ENCODE data around the gene SEMA3G.

Gene SEMA3G

DNA sequence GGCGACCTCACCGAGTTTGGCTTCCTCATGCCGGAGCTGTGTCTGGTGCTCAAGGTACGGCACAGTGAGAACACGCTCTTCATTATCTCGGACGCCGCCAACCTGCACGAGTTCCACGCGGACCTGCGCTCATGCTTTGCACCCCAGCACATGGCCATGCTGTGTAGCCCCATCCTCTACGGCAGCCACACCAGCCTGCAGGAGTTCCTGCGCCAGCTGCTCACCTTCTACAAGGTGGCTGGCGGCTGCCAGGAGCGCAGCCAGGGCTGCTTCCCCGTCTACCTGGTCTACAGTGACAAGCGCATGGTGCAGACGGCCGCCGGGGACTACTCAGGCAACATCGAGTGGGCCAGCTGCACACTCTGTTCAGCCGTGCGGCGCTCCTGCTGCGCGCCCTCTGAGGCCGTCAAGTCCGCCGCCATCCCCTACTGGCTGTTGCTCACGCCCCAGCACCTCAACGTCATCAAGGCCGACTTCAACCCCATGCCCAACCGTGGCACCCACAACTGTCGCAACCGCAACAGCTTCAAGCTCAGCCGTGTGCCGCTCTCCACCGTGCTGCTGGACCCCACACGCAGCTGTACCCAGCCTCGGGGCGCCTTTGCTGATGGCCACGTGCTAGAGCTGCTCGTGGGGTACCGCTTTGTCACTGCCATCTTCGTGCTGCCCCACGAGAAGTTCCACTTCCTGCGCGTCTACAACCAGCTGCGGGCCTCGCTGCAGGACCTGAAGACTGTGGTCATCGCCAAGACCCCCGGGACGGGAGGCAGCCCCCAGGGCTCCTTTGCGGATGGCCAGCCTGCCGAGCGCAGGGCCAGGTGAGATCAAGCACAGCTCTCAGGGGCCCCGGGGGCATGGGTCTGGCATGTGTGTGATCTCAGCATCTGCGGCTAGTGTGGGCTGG, 43.1 kb upstream of the SEMA3G start:
- Histone ChIP-seq H3K9ac (no peak overlapping the region), H3K9me3 (ENCODE audit: control insufficient read depth, low read length) (no peaks in the 10 kb centered on the region), H3K4me2 (ENCODE audit: low read length) (no peak overlapping the region), H3K27me3 (ENCODE audit: control insufficient read depth, insufficient read depth, low read length) (no peaks in the 10 kb centered on the region), H2AFZ (no peak overlapping the region), H3K4me1 (peaks cover 10% of the 10 kb centered on the region), H3K27ac (no peak overlapping the region), H3K79me2 (no peaks in the 10 kb centered on the region), H3K36me3 (ENCODE audit: control insufficient read depth, insufficient read depth, low read length) (no peaks in the 10 kb centered on the region), H3K4me3 (ENCODE audit: low read depth, low read length) (no peak overlapping the region)
- TF ChIP-seq, protein P1, sequence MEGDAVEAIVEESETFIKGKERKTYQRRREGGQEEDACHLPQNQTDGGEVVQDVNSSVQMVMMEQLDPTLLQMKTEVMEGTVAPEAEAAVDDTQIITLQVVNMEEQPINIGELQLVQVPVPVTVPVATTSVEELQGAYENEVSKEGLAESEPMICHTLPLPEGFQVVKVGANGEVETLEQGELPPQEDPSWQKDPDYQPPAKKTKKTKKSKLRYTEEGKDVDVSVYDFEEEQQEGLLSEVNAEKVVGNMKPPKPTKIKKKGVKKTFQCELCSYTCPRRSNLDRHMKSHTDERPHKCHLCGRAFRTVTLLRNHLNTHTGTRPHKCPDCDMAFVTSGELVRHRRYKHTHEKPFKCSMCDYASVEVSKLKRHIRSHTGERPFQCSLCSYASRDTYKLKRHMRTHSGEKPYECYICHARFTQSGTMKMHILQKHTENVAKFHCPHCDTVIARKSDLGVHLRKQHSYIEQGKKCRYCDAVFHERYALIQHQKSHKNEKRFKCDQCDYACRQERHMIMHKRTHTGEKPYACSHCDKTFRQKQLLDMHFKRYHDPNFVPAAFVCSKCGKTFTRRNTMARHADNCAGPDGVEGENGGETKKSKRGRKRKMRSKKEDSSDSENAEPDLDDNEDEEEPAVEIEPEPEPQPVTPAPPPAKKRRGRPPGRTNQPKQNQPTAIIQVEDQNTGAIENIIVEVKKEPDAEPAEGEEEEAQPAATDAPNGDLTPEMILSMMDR (IDR thresholded peaks at IDR 0.05): no peak

DNA sequence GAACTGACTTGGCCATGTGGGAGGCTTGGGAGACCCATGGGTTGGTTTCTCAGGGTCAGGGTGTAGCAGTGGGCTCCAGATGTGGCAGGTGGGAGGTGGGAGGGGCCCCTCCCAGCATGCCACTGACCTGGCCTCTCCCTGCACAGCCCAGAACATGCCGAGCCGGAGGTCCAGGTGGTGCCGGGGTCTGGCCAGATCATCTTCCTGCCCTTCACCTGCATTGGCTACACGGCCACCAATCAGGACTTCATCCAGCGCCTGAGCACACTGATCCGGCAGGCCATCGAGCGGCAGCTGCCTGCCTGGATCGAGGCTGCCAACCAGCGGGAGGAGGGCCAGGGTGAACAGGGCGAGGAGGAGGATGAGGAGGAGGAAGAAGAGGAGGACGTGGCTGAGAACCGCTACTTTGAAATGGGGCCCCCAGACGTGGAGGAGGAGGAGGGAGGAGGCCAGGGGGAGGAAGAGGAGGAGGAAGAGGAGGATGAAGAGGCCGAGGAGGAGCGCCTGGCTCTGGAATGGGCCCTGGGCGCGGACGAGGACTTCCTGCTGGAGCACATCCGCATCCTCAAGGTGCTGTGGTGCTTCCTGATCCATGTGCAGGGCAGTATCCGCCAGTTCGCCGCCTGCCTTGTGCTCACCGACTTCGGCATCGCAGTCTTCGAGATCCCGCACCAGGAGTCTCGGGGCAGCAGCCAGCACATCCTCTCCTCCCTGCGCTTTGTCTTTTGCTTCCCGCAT, 42.3 kb upstream of the SEMA3G start:
- no peaks in the 10 kb centered on the region for H3K36me3 ChIP-seq (ENCODE audit: control insufficient read depth, insufficient read depth, low read length)
- peaks cover 10% of the 10 kb centered on the region for H3K4me1 ChIP-seq
- TF ChIP-seq, protein P1 (IDR thresholded peaks at IDR 0.05): no peak
- no peak overlapping the region for H2AFZ ChIP-seq
- no peak overlapping the region for H3K27ac ChIP-seq
- H3K79me2 ChIP-seq: no peaks in the 10 kb centered on the region
- no peaks in the 10 kb centered on the region for H3K9me3 ChIP-seq (ENCODE audit: control insufficient read depth, low read length)
- no peak overlapping the region for H3K4me3 ChIP-seq (ENCODE audit: low read depth, low read length)
- no peaks in the 10 kb centered on the region for H3K27me3 ChIP-seq (ENCODE audit: control insufficient read depth, insufficient read depth, low read length)
- H3K4me2 ChIP-seq (ENCODE audit: low read length): no peak overlapping the region
- H3K9ac ChIP-seq: no peak overlapping the region

DNA sequence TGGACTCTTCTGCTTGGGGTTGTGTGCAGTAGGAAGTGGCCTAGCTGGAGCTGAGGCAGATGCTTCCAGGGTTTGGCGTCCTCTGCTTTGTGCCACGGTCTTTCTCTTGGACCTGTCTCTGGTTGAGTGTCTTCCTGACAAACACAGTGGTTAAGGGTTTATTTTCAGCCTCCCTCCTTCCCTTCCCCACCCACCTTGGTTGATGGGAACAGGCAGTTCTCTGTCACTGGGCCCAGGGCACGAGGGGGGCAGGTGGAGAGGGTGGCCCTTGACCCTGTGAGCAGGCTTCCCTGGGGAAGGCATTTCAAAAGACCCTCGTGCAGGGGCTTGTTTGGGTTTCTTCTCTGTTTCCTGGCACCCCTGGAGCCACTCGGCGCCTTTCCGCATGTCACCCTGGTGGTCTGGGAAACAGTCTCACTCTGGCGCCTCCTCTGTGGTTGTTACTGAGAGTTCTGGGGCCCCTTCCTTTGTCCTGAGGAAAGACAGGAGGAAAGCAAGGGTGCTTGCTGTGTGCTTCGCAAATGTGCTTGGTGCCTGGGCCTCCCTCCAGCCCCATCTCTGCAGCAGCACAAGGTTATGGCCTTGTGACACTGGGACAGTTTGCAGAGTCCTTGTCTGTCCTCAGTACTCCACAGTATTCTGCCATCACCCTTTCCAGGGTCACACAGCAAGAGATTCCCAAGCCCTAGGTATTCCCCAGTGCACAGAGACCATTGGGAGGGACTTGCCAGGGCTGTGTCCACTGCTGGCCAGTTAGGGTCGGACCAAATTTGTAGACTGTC, 40.0 kb upstream of the SEMA3G start:
- Histone ChIP-seq H3K27me3 (ENCODE audit: control insufficient read depth, insufficient read depth, low read length) (no peaks in the 10 kb centered on the region), H3K4me3 (ENCODE audit: low read depth, low read length) (no peak overlapping the region), H3K27ac (no peak overlapping the region), H3K4me1 (no peaks in the 10 kb centered on the region), H3K36me3 (ENCODE audit: control insufficient read depth, insufficient read depth, low read length) (no peaks in the 10 kb centered on the region), H3K9ac (no peak overlapping the region), H2AFZ (no peak overlapping the region), H3K9me3 (ENCODE audit: control insufficient read depth, low read length) (no peaks in the 10 kb centered on the region), H3K4me2 (ENCODE audit: low read length) (no peak overlapping the region), H3K79me2 (no peaks in the 10 kb centered on the region)
- TF ChIP-seq, protein P1 (IDR thresholded peaks at IDR 0.05): no peak

DNA sequence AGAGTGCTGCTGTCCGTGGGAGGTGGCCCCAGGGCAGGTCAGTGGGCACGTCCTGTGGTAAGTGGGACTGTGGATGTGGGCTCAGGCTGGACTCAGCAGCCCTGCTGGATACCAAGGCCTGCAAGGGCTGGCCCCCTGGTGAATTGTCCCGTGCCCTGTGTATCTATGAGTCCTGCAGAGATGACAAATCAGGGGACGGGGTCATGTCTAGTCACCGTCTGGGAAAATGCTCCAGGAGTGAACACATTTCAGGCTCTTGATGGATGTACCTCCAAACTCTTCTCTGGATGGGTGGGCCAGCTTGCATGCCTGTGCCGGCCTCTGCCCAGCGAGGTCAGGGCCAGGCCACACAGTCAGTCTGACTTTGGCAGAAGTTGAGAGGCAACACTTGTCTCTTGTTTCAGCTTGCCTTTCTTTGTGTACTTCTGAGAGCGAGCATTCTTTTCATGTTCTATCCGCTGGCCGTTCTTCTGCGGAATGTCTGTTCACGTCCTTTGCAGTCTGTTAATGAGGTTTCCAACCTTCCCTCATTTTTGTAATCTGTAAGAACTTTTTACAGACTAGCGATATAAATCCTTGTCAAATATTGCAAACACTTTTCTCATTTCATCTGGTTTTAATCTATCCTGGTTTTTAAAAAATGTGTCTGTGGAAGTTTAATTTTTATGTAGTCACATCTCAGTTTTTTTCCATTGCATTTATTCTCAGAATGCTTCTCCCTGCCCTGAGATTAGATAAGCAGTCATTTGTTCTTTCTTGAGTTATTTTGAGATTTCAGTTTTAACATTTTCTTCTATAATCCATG, 38.9 kb upstream of the SEMA3G start:
- no peaks in the 10 kb centered on the region for H3K36me3 ChIP-seq (ENCODE audit: control insufficient read depth, insufficient read depth, low read length)
- no peak overlapping the region for H3K4me2 ChIP-seq (ENCODE audit: low read length)
- H3K4me3 ChIP-seq (ENCODE audit: low read depth, low read length): no peak overlapping the region

More for the DNA sequence above, 38.9 kb upstream of the SEMA3G start:
- Histone ChIP-seq H2AFZ (no peak overlapping the region), H3K4me1 (no peaks in the 10 kb centered on the region), H3K9me3 (ENCODE audit: control insufficient read depth, low read length) (no peaks in the 10 kb centered on the region), H3K79me2 (no peaks in the 10 kb centered on the region), H3K27me3 (ENCODE audit: control insufficient read depth, insufficient read depth, low read length) (no peaks in the 10 kb centered on the region), H3K9ac (no peak overlapping the region), H3K27ac (no peak overlapping the region)
- TF ChIP-seq, protein P1 (IDR thresholded peaks at IDR 0.05): no peak
